Measurements from ENCODE around the gene MEAF6. TPM values are rescaled to one million over a fixed set of nuclear protein-coding genes. Genes with fewer than 3 reads are reported as not detected.

Gene MEAF6
- total RNA-seq: 37.9 and 41.1 TPM in 2 replicates

GRCh38 chr1:37514350-37515184 is at the start of gene MEAF6:
TSS of gene MEAF6 (minus strand) at chr1:37514766. CDS start at chr1:37514746, 20 bp downstream.

GRCh38 chr1:37556712-37557196 is 42.2 kb upstream of the MEAF6 start, which contains the start of gene DNALI1:
TSS of gene DNALI1 (plus strand) at chr1:37556940. CDS start at chr1:37556995, 55 bp downstream.

GRCh38 chr1:37553927-37554808 is 39.6 kb upstream of the MEAF6 start, which contains the start of gene SNIP1:
TSS of gene SNIP1 (minus strand) at chr1:37554293. CDS start at chr1:37554229, 64 bp downstream.

GRCh38 chr1:37474046-37474696 is 40.4 kb downstream of the MEAF6 start, which contains the start of gene ZC3H12A:
TSS of gene ZC3H12A (plus strand) at chr1:37474580. CDS start at chr1:37475497, 917 bp downstream.

Other genes with a start within 250 kb of the MEAF6 start
- 8.1 and 26.5 TPM in 2 replicates for gene ZC3H12A, start 40.2 kb downstream of the MEAF6 start, total RNA-seq
- gene SNIP1, start 39.5 kb upstream of the MEAF6 start, total RNA-seq: 11.0 and 13.8 TPM in 2 replicates
- gene DNALI1, start 42.2 kb upstream of the MEAF6 start, total RNA-seq: 3.9 TPM in 2 replicates
- gene GNL2, start 81.2 kb upstream of the MEAF6 start, total RNA-seq: 52.5 and 55.8 TPM in 2 replicates
- gene RSPO1, start 120.1 kb upstream of the MEAF6 start, total RNA-seq: 0.07 TPM in 1 of 2 replicates, not detected in the other
- gene CDCA8, start 177.8 kb upstream of the MEAF6 start, total RNA-seq: 1.7 and 3.7 TPM in 2 replicates